GM12874 (cell line): ENCODE data around the gene EPS15.

Experiments used
- TF ChIP-seq, protein P1 (sequence below): IDR thresholded peaks from 2 replicates; pipeline ENCODE4 v1.5.1; 2011; ENCODE audit warnings: low read depth, mild to moderate bottlenecking, control low read depth, low read length, moderate library complexity; ENCODE audit not compliant: insufficient read depth

Gene EPS15

DNA sequence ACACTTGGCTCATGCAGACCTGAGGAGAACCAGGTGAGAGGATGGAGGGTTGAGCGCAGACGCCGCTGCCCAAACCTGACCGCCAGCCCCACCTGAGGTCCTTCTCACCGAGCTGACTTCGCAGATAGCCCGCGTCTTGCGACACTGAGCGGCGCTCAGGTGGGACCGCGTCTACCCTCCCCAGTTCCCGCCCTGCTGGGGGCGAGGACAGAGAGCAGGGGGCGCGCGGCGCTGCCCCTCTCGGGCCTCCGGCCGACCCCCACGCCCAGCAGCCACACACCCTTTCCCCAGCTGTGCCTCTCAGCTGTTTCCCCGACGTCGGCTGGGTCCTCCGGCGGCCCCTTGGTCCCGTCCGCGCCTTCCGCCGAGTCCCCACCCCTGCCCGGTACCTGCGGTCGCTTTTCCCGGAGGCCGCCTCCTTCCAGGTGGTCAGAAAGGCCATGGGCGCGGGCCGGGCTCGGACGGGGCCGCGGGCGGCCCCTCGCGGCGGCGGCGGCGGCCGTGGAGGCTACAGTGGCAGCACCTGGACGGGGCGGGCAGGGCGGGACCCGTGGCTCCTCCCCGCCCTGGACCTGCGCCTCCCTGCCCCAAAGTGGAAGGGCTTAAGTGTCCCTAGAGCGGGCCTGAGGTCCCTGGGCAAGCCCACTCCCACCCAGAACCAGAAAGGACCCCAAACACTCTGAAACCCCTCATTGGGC is 174.3 kb downstream of the EPS15 start:
- TF ChIP-seq, protein P1, sequence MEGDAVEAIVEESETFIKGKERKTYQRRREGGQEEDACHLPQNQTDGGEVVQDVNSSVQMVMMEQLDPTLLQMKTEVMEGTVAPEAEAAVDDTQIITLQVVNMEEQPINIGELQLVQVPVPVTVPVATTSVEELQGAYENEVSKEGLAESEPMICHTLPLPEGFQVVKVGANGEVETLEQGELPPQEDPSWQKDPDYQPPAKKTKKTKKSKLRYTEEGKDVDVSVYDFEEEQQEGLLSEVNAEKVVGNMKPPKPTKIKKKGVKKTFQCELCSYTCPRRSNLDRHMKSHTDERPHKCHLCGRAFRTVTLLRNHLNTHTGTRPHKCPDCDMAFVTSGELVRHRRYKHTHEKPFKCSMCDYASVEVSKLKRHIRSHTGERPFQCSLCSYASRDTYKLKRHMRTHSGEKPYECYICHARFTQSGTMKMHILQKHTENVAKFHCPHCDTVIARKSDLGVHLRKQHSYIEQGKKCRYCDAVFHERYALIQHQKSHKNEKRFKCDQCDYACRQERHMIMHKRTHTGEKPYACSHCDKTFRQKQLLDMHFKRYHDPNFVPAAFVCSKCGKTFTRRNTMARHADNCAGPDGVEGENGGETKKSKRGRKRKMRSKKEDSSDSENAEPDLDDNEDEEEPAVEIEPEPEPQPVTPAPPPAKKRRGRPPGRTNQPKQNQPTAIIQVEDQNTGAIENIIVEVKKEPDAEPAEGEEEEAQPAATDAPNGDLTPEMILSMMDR = no peak

- TF ChIP-seq, protein P1 = no peak
These were observed 174.8 kb downstream of the EPS15 start for GRCh38 chr1:51344276-51344601.

DNA sequence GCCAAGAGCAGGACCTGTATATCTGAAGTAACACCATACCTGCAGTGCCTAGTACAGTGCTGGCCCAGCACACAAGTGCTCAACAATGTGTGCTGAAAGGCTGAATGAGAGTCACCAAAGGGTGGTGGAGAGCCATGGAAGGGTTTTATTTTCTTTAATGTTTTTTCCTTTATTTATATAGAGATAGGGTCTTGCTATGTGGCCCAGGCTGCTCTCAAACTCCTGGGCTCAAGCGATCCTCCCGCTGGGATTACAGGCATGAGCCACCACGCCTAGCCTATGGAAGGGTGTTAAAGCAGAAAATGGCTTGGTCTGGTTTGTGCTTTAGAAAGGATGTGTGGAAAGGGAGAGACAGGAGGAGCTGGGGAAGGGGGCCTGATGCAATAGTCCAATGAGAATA is 175.4 kb downstream of the EPS15 start:
- TF ChIP-seq, protein P1 = no peak

DNA sequence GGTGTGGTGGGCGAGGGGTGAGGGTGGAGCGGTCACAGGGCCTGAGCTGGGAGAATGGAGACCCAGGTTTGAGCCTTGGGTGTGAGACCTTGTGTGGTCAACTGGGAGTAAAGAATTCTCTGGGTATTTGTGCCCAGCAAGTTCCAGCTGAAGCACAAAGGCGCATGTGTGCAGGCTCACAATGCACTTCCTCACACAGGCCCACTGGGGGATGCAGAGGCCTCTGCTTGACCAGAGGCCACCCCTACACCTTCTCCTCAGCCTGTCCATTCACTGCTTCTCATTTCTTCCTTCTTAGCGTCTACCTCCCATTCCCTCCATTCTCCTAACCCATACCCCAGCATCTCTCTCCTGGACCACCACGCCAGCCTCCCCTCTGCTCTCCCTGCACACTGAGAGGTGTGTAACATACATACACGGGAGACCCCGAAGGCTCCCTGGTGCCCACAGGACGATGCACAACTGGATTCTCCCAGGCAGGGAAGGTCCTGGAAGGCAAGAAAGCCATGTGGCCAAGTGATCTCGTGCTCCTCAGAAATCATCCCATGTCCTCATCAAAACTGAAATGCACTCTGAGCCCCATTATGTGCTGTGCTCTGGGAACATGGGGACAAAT is 176.4 kb downstream of the EPS15 start:
- TF ChIP-seq, protein P1 = no peak

DNA sequence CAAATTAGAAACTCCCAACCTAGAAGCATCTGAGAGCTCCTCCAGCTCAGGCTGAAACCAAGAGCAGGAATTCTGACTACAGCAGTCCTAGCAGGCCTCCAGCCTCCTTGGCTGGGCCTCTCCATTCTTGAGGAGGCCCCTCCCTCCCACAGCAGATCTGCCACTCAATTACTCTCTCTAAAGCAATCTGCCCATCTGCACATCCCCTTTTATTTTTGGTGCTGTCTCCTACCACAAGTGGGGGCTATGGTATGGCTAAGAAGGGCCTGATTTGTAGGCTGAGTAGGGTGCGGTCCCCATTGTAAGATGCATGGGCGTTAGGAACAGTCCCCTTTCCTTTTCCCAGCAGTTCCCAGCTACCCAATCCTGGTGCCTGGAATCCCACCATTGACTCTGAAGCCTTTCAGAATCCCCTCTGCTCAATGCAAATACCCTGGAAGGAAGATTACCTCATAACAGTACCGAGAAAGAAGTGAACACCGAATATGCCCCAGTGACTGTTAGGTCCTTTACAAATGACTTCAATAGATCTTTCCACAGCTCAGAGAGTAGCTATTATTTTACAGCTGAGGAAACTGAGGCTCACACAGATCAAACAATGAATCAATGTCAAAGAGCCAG is 177.1 kb downstream of the EPS15 start:
- TF ChIP-seq, protein P1 = peak; percentile 34; the same call in 1 of the 2 replicates

- TF ChIP-seq, protein P1 = no peak
These were observed 178.7 kb downstream of the EPS15 start for GRCh38 chr1:51340380-51340779.

- TF ChIP-seq, protein P1 = no peak
These were observed 182.4 kb downstream of the EPS15 start for GRCh38 chr1:51336711-51337110.
